HUES6 (cell line): ENCODE data around the gene SEMA7A.

Experiments
- H3K27ac ChIP-seq: 2 replicates; pipeline ENCODE4 v1.7.0; 2013; ENCODE audit warnings: low read depth, mild to moderate bottlenecking, low read length, inconsistent platforms
- H3K27me3 ChIP-seq: 2 replicates; pipeline ENCODE4 v1.6.1; 2013; ENCODE audit warnings: low read length; ENCODE audit not compliant: control insufficient read depth, insufficient read depth
- H3K36me3 ChIP-seq: 2 replicates; pipeline ENCODE4 v1.6.1; 2013; ENCODE audit warnings: low read length; ENCODE audit not compliant: control insufficient read depth, insufficient read depth
- H3K4me1 ChIP-seq: 2 replicates; pipeline ENCODE4 v1.6.1; 2013; ENCODE audit warnings: low read length; ENCODE audit not compliant: control insufficient read depth, insufficient read depth
- H3K4me3 ChIP-seq: 2 replicates; pipeline ENCODE4 v1.5.1; 2013; ENCODE audit warnings: low read depth, low read length
- H3K9ac ChIP-seq: one replicate; pipeline ENCODE4 v1.6.1; 2013; ENCODE audit warnings: mild to moderate bottlenecking, low read length
- H3K9me3 ChIP-seq: 2 replicates; pipeline ENCODE4 v1.6.1; 2013; ENCODE audit warnings: low read depth, low read length; ENCODE audit not compliant: control insufficient read depth, insufficient read depth

The SEMA7A gene

DNA sequence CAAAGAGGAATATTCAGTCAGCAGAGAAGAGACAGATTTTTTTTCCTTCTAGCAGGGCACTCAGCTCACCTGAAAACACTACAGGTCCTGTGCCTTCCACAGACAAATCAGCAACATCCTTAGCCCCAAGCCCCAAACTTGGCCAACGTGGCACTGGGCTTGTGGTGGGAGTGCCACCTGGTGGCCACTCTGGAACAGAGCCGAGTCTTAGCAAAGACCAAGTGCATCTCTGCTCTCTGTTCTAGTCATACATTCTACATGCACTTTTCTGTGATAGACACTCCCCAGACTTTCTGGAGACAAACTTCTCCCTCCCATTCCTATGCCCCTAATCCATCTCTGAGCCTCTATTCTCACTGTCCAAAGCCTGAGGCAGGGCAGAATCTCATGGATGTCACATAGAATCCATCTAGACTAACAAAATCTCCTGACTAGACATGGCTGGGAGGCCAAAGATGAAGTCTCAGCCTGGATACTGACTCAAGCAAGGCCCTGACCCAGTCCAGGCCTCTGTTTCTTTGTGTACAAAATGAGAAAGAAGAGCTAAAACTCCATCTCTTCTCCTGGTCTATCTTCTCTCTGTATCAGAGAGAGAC is 5.1 kb upstream of the SEMA7A start:
- Histone ChIP-seq H3K27me3 (peaks cover 7% of the 10 kb centered on the region; the same call in 1 of the 2 replicates), H3K36me3 (no peaks in the 10 kb centered on the region), H3K9me3 (no peaks in the 10 kb centered on the region), H3K9ac (no peak overlapping the region), H3K4me1 (peaks cover 14% of the 10 kb centered on the region), H3K4me3 (no peak overlapping the region), H3K27ac (no peak overlapping the region)

DNA sequence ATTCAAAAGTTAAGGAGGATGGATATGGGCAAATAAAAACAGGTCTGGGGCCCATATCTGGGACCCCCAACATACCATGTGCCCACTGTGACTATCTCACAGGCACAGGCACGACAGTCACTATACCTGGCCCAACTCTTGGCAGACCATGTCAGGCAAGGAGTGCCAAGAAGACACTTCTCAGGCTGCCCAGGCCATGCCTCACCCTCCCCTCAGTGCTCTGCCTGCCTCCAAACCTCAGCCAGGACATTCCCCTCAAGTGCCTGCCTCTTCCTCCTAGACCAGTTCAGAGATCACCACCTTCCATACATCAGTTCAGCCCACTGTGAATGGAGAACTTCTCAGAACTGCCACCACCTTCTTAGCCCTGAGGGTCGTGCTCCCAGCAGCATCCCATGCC is 4.4 kb upstream of the SEMA7A start:
- no peak overlapping the region for H3K9ac ChIP-seq
- H3K9me3 ChIP-seq, result no peaks in the 10 kb centered on the region
- H3K27ac ChIP-seq, result no peak overlapping the region
- no peaks in the 10 kb centered on the region for H3K36me3 ChIP-seq
- no peak overlapping the region for H3K4me3 ChIP-seq
- H3K27me3 ChIP-seq, result peaks cover 7% of the 10 kb centered on the region; the same call in 1 of the 2 replicates
- peaks cover 14% of the 10 kb centered on the region for H3K4me1 ChIP-seq

DNA sequence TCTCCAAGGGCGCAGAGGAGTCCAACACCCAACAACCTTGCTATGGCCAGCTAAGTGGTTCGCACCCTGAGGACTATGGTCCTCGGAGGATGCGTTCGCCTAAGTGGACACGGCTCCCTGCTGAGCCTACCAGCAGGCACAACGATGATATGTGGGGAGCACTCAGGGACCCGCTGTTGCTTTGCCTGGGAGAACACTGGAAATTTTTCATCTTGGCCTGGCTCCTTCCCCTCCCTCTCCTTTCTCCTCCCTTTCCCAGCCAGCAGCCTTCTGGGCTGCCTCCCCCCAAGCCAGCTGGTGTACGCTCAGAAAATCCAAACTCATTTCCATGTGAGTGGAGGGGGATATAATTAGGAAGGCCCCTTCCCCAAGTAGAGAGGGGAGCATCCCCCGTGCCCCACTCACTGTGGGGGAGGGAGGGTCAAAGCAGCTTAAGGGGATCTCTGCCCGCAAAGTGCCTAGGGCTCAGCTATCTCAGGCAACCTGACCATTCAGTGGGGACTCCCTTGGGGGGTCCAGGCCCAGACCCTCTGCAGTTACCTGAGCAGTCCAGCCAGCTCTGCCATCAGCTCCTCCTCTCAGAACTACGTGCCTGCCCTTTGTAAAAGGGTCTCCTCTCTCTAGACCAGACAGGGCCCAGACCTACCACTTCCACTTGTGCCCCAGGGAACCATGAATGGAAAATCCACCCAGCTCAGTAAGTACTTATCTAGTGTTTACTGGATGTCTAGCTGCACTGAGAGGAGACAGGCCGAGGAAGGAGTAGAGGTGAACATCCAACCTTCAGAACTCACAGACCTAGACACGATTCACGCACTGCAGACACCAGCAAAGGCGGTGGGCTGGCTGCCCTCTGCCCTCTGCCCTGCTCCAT is 742 bp upstream of the SEMA7A start:
- peaks cover 22% of the 10 kb centered on the region for H3K4me1 ChIP-seq
- H3K9me3 ChIP-seq, result no peaks in the 10 kb centered on the region
- H3K9ac ChIP-seq, result peak overlapping the region; percentile 46
- peaks cover 21% of the 10 kb centered on the region; the same call in 1 of the 2 replicates for H3K27me3 ChIP-seq
- peak overlapping the region; percentile 98 for H3K4me3 ChIP-seq
- H3K36me3 ChIP-seq, result no peaks in the 10 kb centered on the region
- no peak overlapping the region for H3K27ac ChIP-seq

DNA sequence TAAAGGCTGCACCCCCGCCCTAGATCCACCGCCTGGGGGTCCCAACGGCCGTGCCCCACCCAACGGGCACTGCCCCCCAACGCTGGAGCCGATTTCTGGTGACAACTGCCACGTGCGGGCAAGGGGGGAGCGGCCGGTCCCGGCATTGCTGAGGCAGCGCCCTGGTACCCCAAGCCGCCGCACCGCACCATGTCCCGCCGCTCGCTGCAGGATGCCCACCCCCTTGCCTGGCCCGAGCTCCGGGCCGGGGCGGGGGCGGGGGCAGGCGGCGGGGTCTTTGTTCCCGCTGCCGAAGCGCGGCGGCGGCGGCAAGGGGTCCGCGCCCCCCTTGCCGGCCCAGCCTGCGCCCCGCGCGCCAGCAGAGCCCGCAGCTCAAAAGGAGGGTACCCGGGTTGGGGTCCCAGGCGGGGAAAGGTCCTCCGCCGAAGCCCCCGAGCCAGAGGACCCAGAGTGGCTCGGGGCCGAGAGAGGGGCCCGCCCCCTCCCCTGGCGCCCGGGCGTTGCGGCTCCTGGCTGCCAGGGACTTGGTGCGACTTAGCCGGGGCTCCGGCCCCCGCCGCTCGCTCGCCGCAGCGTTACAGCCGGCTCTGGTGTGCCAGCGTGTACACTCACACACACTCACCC is 678 bp downstream of the SEMA7A start:
- H3K27ac ChIP-seq, result peak overlapping the region; percentile 54; the same call in 1 of the 2 replicates
- H3K36me3 ChIP-seq, result no peaks in the 10 kb centered on the region
- H3K4me3 ChIP-seq, result peak overlapping the region; percentile 98
- peaks cover 33% of the 10 kb centered on the region for H3K4me1 ChIP-seq
- peak overlapping the region; percentile 83 for H3K9ac ChIP-seq
- peaks cover 21% of the 10 kb centered on the region; the same call in 1 of the 2 replicates for H3K27me3 ChIP-seq
- no peaks in the 10 kb centered on the region for H3K9me3 ChIP-seq

DNA sequence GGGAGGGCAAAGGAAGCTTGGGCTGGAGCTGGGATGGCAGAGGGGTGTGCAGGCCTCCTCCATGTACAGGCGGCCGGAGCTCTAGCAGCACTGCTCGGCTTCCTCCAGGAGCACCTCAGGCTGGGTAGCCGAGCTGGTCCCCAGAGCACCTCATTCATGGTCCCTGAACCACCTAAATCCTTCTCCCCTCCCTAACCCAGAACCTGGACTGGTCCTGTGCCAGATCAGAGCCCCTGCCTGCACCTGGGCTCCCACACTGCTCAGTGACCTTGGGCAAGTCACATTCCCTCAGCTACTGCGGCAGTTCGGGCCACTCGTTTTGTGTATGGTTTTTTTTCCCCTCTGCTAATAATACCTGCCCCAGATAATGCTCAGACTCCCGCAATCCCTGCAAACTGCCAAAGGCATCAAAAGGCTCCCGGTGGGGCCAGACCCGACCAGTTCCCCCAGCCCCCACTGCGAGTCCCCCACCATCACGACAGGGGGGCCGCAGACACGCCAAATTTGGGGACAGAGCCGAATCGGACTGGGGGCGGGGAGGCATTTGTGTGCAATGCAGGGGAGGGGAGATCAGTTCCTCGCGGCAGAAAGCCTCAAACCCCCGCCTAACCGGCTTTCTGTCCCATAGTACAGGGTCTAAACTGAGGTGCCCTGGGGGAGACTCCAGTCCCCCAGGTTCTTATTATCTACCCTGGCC is 1.3 kb downstream of the SEMA7A start:
- Histone ChIP-seq H3K9me3 (no peaks in the 10 kb centered on the region), H3K36me3 (no peaks in the 10 kb centered on the region), H3K9ac (peak overlapping the region; percentile 21), H3K27ac (no peak overlapping the region), H3K4me1 (peaks cover 33% of the 10 kb centered on the region), H3K4me3 (peak overlapping the region; percentile 98), H3K27me3 (peaks cover 21% of the 10 kb centered on the region; the same call in 1 of the 2 replicates)

DNA sequence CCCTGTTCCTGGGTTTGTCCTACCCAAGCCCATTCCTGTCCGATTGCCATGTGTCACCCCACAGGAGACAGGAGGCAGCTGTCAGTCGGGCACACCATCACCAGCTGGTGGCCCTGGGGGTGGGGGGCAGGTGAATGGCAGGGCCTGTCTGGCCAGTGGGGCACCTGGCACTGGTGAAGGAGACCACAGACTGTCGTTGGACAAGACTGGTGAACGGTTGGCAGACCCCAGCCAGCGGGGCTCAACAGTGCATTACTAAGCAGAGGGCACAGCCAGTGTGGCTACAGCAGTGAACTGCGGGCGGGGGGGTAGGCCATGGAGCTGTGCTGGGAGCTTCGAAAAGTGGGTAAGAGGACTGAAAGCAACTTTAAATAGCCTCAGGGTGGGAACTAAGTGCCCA is 2.1 kb downstream of the SEMA7A start:
- Histone ChIP-seq H3K9ac (no peak overlapping the region), H3K4me3 (no peak overlapping the region), H3K4me1 (peaks cover 33% of the 10 kb centered on the region)

DNA sequence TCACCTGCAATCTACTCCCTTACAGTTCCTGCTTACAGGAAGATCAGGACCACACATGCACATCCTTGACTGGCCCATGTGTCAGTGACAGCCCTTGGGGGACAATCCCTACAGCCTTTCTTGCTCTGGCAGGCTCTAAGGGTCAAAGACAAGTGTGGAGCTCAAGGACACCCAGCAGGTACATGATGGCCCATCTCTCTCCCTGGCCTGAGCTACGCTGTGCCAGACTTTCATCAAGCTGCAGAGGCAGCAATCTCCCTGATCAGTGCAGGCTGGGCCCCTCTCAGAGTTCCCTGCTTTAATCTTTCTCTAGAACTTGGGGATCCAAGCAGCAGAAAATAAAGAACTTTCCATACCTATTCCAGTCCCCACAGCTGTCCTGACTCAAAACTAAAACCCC is 2.6 kb downstream of the SEMA7A start:
- no peaks in the 10 kb centered on the region for H3K36me3 ChIP-seq
- H3K27me3 ChIP-seq, result peaks cover 21% of the 10 kb centered on the region; the same call in 1 of the 2 replicates
- H3K9me3 ChIP-seq, result no peaks in the 10 kb centered on the region
- no peak overlapping the region for H3K27ac ChIP-seq
- H3K9ac ChIP-seq, result no peak overlapping the region
- H3K4me1 ChIP-seq, result peaks cover 33% of the 10 kb centered on the region
- H3K4me3 ChIP-seq, result no peak overlapping the region

More for the DNA sequence above, 2.1 kb downstream of the SEMA7A start:
- Histone ChIP-seq H3K27ac (no peak overlapping the region), H3K36me3 (no peaks in the 10 kb centered on the region), H3K27me3 (peaks cover 21% of the 10 kb centered on the region; the same call in 1 of the 2 replicates), H3K9me3 (no peaks in the 10 kb centered on the region)

DNA sequence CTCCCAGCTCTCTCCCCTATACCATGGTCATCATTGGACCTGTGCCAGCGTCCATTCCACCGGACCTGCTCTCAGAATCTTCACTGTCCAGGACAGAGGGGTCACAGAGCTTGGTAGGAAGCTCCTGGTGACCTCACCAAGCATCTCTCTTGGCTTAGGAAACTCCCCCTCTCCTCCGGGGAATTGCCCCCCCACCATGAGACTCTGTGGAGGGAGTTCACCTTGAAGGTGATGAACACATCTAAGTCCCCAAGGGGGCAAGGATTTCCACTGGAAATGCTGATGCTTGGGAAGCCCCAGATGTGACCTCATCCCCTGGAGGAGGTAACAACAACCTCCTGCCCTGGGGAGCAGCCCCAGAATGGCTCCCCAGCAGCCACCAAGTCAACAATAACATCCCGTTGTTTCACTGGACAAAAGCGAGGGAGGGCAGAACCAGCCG is 3.2 kb downstream of the SEMA7A start:
- Histone ChIP-seq H3K36me3 (no peaks in the 10 kb centered on the region), H3K4me1 (peaks cover 33% of the 10 kb centered on the region), H3K9me3 (no peaks in the 10 kb centered on the region), H3K27me3 (peaks cover 21% of the 10 kb centered on the region; the same call in 1 of the 2 replicates), H3K27ac (no peak overlapping the region), H3K9ac (no peak overlapping the region), H3K4me3 (no peak overlapping the region)

DNA sequence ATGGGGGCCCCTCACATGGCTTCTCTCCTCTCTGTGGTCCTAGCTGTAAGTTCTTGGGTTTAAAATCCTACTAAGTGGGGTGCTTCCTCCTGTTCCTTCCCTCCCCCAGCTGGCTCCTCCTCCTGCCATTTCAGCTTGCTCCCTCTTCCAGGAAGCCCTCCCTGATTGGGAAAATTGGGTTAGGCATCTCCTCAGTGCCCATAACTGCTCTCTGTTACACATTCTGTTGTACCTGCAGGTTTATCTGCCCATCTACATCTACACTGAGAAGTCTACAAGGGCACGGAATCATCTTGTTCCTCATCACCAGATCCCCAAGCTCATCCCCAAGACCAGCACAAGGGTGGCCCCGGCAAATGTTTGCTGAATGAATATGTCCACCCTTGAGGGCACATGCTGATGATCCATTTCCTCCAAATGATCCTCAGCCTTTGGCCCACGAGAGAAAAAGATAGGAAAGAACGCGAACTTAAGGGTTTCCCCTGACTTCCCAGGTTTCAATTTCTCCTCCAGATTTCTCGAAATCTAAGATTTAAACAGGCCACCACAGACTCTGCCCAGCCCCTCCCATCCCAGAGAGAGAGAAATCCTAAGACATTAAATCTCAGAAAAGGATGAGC is 3.9 kb downstream of the SEMA7A start:
- Histone ChIP-seq H3K36me3 (no peaks in the 10 kb centered on the region), H3K27ac (no peak overlapping the region), H3K9ac (no peak overlapping the region), H3K27me3 (peaks cover 21% of the 10 kb centered on the region; the same call in 1 of the 2 replicates), H3K9me3 (no peaks in the 10 kb centered on the region), H3K4me1 (peaks cover 32% of the 10 kb centered on the region), H3K4me3 (no peak overlapping the region)
